GM19438 (cell line): ENCODE results near the gene SFT2D3.

ENCODE experiments used
- ATAC-seq: cut with Tn5 transposase; IDR thresholded peaks from one replicate; pipeline ENCODE4 v1.9.1; 2021; ENCODE audit warnings: low read depth; ENCODE audit not compliant: unreplicated experiment

The SFT2D3 gene

DNA sequence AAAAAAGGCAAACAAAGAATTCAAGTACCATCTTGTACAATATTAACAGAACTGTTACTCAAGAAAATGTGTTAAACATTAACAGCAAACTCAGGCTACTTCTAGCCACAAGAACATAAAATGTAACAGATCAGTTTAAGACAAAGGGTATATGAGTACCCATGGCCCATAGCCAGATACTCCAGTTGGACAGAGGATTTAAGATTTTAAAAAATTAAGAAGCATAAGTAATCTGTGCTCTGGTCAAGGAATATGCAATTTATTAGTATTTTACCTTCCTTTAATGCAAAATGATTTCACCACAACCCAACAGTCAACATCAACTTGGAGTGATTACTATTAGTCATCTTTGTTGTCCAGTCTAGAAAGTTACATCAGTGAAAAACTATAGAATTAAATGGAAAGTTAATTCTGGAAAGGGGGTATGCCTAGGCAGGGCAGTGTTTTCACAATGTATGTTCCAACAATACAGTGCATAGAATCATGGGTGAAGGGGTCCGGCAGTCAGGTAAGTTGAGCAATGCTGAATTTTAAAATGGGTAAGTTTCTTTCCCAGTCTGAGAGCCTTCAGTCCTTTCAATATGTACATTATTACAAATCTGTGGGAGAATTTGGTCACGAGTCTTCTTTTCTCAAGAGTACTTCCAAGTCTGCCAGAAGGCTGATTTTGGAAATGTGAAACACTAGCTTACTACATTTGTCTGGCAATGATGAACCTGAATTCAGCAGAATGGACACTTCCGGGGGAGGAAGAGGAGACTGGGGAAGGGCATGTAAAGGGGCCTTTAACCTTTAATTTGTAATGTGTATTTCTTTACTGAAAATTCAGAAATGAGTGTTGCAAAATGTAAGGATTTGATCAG is 34.5 kb downstream of the SFT2D3 start:
- peak; percentile 88 for ATAC-seq

GRCh38 chr2:127737892-127738291 is 36.6 kb downstream of the SFT2D3 start:
- no peak for ATAC-seq

- ATAC-seq, result no peak
Observed at GRCh38 chr2:127739800-127740199, 38.5 kb downstream of the SFT2D3 start.

GRCh38 chr2:127740665-127741288 is 39.5 kb downstream of the SFT2D3 start:
- ATAC-seq, result no peak

DNA sequence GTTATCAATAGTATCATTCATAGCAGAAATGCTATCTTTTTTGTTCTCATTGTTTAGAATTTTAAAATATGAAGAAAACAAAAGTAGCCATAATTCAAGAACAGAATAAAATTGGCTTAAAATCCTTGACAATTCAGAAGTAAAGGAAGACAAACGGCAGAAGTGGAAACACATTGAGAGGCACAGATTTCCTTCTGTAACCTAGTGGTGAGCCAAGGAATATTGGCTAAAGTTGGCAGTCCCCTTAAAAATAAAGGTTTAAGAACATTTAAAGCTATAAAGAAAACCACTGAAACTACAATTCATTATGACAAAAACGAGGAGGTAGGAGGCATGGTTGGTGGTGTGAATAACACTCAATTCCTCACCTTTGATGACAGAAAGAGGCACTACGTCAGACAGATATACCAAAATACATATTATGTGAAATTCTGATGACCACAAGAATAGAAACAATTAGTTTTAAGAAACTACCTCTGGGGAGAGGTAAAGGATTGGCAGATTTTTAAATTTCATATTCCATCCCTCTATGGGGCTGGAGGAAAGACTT is 42.3 kb downstream of the SFT2D3 start:
- ATAC-seq, result no peak

GRCh38 chr2:127747621-127748020 is 46.3 kb downstream of the SFT2D3 start:
- no peak for ATAC-seq

DNA sequence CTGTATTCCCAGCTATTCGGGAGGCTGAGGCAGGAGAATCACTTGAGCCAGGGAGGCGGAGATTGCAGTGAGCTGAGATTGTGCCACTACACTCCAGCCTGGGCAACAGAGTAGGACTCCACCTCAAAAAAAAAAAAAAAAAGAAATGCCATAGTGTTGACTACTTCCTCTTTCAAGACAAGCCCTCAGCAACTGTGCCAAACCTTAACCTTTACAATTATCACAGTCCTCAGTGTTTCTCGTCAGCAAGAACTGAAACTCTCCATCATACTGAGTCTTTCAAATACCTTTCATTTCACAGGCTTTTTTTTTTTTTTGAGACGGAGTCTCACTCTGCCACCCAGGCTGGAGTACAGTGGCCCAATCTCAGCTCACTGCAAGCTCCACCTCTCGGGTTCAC is 48.2 kb downstream of the SFT2D3 start:
- ATAC-seq, result peak; percentile 93

GRCh38 chr2:127753374-127753773 is 52.1 kb downstream of the SFT2D3 start:
- no peak for ATAC-seq

GRCh38 chr2:127754186-127754585 is 52.9 kb downstream of the SFT2D3 start:
- ATAC-seq, result no peak
